Measurements from ENCODE around the gene TCEA3.

TCEA3 gene

DNA sequence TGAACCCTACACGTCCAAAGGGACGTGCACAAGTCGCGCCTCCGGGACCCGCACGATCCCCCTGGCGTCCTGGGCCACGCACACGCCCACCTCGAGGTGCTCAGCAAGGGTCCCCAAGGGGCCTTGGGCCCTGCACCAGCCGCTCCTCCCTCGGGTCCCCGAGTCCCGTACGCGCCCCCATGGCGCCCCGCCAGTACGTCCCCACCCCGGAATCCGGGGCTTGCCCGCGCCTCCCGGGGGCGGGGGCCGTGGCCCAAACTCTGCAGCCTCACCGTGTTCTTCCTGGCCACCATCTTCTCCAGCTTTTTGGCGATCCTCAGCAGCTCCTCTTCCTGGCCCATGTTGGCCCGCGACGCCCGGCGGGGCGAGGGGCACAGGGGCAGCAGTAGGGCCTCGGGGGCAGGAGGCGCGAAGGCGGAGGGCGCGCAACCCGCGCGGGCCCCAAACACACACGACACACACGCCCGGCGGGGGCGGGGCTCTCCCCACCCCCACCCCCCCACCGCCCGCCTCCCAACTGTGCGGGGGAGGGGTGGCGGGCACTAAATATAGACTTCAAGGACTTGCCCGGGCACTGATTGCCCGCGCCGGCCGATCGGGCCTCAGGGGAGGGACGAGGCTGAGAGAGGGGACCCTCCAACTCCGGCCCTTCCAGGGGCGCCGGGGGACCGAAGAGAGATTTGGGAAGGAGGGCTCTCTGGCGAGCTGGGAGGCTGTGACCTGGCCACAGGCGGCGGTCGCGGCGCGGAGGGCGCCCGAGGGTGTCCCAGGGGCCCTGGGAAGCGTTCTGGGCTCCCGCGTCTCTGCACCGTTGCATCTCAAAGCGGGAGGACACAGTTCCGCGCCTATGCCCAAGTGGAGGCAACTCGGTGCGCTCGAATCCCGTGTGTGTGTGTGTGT lies at the start of gene TCEA3:
Gene TCEA3, minus strand, starts transcription at position 456 of the 900 bp plus-strand sequence. Its CDS starts 115 bp downstream, at position 341.
- in situ Hi-C loops (cut with HindIII; ENCODE audit: low pct_unique_long_range_greater_than_20kb, low sequenced_read_pairs), result no loop called here
- no peak for TF ChIP-seq JUND (IDR thresholded peaks at IDR 0.05; ENCODE audit: low read depth)
- DNase-seq (ENCODE audit: low read depth in 1 of 2, low spot score in 1 of 2), result peak; percentile 39 to 62

DNA sequence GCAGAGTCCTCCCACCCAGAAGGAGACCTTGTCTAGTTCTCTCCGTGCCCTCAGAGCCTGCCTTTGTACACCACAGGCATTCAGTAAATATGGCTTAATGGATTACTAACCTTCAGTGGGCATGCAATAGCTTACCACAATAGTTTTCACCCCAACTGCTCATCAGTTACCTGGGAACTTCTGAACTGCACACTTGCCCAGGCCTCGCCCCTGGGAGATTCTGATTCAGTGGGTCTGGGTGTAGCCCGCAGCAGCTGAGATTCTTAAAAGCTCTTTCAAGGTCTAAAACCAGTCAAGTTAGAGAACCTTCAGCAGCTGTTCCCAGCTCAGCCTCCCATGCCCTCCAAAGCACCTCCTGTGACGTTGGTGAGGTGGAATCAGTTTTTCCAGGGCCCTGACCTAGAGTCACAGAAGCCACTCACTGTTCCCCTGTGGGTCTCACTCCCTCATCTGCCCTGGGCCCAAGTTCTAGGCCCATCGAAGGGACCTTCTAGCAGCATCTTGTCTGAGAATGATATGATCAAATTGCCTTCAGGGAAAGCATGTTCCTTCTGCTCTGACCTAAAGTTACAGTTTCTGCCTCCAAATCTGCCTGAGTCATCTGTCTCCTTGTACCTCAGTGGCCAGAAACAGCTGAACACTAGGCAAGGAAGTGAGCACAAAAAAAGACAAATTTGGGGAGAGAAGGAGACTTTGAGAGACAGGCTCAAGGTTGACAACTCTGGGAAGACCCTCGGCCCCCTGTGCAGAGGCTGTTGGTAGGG lies 48.7 kb upstream of the TCEA3 start:
- in situ Hi-C loops (cut with HindIII; ENCODE audit: low pct_unique_long_range_greater_than_20kb, low sequenced_read_pairs), result no loop called here
- peak in 1 of 2 experiments; percentile 63 for DNase-seq (ENCODE audit: low read depth in 1 of 2, low spot score in 1 of 2)
- TF ChIP-seq JUND (IDR thresholded peaks at IDR 0.05; ENCODE audit: low read depth), result no peak

DNA sequence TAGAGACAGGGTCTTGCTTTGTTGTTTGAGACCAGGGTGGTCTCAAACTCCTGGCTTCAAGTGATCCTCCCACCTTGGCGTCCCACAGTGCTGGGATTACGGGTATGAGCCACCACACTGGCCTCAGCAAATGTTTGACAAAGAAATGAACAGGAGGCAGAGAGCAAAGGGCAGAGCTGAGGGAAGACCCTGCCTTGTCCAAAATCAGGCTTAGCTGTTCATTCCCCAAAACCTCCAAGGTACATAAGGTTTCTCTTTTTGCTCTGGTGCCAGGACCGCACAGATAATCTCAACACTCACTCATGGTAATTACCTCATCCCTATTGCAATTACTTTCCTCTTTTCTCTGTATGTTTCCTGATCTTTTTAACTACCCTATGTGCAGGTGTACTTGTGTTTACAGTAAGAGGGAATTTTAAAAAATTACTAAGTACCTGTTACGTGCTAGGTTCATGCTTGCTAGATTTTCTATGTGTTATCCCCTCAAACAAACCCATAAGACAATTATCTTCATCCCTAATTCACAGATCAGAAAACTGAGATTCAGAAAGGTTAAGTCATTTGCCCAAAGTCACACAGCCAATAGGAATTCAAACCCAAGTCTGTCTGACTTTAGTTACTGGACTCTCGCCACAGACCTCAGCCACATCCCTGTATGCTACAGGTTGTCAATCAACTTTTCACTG lies 47.9 kb upstream of the TCEA3 start:
- in situ Hi-C loops (cut with HindIII; ENCODE audit: low pct_unique_long_range_greater_than_20kb, low sequenced_read_pairs), result no loop called here
- no peak for TF ChIP-seq JUND (IDR thresholded peaks at IDR 0.05; ENCODE audit: low read depth)

DNA sequence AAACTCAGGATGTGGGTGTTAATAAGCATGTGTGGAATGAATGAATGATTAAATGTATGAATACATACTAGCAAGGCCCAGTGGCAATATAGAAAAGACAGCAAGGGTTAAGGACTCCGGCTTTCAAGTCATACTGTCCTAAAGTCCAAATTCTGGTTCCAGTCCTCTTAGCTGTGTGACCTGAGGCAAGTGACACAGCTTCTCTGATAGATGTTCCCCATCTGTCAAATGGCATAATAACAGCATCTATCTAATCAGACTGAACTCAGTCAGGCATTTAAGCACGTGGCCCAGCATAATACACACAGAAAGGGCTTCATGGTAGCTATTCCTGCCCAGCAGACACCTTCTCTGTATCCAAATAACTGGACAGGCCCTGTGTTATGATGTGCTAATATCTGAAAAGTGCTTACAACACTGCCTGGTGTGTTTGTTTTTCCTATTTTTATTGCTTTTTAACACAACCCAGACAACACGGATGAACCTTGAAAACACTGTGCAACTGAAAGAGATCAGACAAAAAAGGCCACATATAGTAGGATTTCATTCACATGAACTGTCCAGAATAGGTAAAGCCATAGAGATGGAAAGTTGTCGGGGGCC lies 47.0 kb upstream of the TCEA3 start:
- no peak for TF ChIP-seq JUND (IDR thresholded peaks at IDR 0.05; ENCODE audit: low read depth)
- no peak for DNase-seq (ENCODE audit: low read depth in 1 of 2, low spot score in 1 of 2)
- in situ Hi-C loops (cut with HindIII; ENCODE audit: low pct_unique_long_range_greater_than_20kb, low sequenced_read_pairs), result no loop called here

More for the DNA sequence above, 47.9 kb upstream of the TCEA3 start:
- no peak for DNase-seq (ENCODE audit: low read depth in 1 of 2, low spot score in 1 of 2)

DNA sequence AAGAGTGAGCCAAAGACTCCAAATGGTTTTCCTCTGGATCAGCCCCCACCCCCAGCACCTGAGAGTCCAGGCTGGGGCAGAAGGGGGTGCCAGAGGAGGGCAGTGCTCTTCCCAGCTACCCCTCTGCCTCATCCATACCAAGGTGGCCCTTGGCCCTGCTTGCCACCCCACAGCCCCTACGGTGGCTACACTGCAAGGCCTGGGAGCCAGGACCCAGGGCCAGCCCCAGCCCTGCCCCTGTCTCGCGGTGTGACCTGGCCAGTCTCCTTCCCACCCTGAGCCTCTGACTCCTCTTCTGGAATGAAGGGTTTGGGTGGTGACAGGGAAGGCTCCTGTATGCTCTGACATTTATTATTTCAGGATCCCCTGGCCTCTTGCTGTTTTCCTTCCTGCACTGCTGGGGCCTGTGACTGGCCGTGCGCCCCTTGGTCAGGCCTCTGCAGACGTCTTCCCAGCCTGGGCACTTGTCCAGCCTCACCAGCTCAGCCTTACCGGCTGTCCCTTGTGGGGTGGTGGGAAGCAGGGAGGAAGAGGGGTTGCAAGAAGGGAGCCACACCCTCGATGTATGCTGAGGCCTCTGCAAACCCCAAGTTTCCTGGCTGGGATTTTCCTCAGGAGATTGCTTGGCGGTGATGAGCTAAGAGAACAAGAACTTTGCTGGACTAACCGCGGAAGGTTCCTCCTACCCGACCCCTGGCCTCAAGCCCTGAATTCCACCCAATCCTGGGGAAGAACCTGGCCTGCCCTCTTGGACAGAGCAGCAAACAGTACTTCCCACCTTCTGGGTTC lies 45.9 kb upstream of the TCEA3 start:
- in situ Hi-C loops (cut with HindIII; ENCODE audit: low pct_unique_long_range_greater_than_20kb, low sequenced_read_pairs), result no loop called here
- peak in 1 of 2 experiments; percentile 37 for DNase-seq (ENCODE audit: low read depth in 1 of 2, low spot score in 1 of 2)
- no peak for TF ChIP-seq JUND (IDR thresholded peaks at IDR 0.05; ENCODE audit: low read depth)

DNA sequence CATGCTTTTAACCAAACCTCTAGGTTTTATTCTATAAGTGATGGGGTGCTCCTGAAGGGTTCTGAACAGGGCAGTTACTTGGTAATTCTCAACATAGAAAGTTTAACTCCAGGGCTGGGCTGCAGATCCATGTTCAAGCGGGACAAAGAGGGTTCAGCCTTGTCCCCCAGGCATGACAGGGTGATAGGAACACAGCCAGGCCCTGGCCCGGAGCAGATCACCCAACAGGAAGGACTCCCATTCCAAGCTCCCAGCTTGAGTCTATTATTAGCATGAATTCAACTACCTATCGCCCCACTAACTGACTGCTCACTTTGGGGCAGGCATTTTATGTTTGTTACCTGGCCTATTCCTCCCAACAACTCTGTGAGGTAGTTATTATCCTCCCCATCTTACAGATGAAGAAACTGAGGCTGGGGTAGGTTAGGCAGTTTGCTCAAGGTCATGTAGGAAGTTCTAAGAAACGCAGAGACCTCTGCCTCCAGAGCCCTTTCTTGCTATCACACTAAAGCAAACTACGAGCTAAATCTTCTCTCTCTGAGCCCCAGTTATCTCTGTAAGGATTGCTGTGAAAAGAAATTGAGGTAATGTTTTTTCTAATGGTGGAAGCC lies 44.9 kb upstream of the TCEA3 start:
- no peak for DNase-seq (ENCODE audit: low read depth in 1 of 2, low spot score in 1 of 2)
- in situ Hi-C loops (cut with HindIII; ENCODE audit: low pct_unique_long_range_greater_than_20kb, low sequenced_read_pairs), result no loop called here
- no peak for TF ChIP-seq JUND (IDR thresholded peaks at IDR 0.05; ENCODE audit: low read depth)

DNA sequence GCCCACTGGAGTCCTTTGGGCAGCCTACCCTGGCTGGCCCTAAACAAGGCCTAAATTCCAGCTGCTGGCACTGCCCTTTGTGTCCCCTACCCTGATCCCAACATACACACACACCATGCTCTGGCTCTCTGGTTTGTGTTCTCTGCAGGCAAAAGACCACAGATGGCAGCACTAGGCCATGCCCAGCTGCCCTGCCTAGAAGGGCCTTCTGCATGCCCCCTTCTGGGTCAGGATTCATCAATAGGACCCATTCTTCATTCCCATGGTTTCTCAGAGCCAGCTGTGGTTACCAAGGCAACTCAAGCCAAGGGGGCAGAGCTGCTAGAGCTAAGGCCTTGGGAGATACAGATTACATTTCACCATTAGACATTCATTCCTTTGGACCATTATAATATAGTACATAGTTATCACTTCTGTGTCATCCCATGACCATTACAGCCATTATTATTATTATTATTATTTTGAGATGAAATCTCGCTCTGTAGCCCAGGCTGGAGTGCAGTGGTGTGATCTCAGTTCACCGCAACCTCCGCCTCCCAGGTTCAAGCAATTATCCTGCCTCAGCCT lies 42.0 kb upstream of the TCEA3 start:
- TF ChIP-seq JUND (IDR thresholded peaks at IDR 0.05; ENCODE audit: low read depth), result no peak
- no peak for DNase-seq (ENCODE audit: low read depth in 1 of 2, low spot score in 1 of 2)

DNA sequence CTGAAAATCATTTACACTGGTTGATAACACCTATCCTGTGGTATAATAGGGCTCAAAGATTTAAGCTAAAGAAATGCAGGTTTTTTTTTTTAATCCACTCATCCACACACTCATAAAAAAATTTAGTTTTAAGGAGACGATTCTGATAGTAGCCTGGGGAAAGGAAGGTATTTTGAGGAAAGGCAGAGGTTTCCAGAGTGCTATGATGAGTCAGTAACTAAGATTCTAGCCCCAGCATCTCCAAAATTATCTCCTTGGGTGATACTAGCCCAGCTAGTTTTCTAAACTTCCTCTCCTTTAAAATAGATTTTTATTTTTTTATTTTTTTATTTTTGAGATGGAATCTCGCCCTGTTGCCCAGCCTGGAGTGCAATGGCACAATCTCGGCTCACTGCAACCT lies 38.7 kb upstream of the TCEA3 start:
- no peak for DNase-seq (ENCODE audit: low read depth in 1 of 2, low spot score in 1 of 2)
- no peak for TF ChIP-seq JUND (IDR thresholded peaks at IDR 0.05; ENCODE audit: low read depth)
- in situ Hi-C loops (cut with HindIII; ENCODE audit: low pct_unique_long_range_greater_than_20kb, low sequenced_read_pairs), result no loop called here

More for the DNA sequence above, 42.0 kb upstream of the TCEA3 start:
- in situ Hi-C loops (cut with HindIII; ENCODE audit: low pct_unique_long_range_greater_than_20kb, low sequenced_read_pairs), result no loop called here

DNA sequence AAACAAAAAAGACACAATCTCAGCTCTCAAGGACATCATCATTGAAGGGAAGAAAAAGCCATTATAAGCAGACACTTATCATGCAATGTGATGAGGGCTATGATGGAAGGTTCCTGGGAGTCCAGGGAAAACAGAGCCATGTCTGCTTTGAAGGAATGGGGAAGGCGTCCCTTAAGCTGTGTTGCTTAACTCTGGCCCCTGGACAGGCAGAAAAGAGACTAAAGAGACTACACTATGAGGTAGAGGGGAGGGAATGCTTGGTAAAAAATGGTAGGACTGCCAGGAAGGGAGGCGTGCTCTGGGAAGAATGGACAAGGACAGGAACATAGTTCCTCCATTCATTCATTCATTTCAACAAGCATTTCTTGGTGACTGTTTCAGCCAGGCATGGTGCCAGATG lies 38.2 kb upstream of the TCEA3 start:
- no peak for TF ChIP-seq JUND (IDR thresholded peaks at IDR 0.05; ENCODE audit: low read depth)
- in situ Hi-C loops (cut with HindIII; ENCODE audit: low pct_unique_long_range_greater_than_20kb, low sequenced_read_pairs), result no loop called here
- no peak for DNase-seq (ENCODE audit: low read depth in 1 of 2, low spot score in 1 of 2)

DNA sequence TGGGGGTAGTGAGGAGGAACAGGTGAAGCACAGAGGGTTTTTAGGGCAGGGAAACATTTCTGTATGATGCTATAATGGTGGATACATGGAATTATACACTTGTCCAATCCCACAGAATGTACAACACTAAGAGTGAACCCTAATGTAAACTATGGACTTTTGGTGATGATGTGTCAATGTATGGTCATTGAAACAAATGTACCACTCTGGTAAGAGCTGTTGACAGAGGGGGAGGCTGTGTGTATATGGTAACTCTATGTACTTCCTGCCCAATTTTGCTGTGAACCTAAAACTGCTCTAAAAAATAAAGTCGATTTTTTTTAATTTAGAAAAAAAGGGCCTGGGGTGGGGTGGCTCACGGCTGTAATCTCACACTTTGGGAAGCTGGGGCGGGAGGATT lies 36.5 kb upstream of the TCEA3 start:
- TF ChIP-seq JUND (IDR thresholded peaks at IDR 0.05; ENCODE audit: low read depth), result no peak
- no peak for DNase-seq (ENCODE audit: low read depth in 1 of 2, low spot score in 1 of 2)

DNA sequence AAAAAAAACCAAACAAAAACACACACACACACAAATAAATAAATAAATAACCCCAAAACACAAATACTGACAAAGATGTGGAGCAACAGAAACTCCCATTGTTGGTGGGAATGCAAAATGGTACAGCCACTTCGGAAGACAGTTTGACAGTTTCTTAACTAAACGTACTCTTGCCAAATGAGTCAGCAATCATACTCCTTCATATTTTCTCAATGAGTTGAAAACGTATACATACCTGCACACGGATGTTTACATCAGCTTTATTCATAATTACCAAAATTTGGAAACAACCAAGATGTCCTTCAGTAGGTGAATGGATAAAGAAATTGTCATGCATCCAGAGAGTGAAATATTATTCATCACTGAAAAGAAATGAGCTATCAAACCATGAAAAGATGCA lies 36.0 kb upstream of the TCEA3 start:
- in situ Hi-C loops (cut with HindIII; ENCODE audit: low pct_unique_long_range_greater_than_20kb, low sequenced_read_pairs), result no loop called here
- no peak for TF ChIP-seq JUND (IDR thresholded peaks at IDR 0.05; ENCODE audit: low read depth)
- no peak for DNase-seq (ENCODE audit: low read depth in 1 of 2, low spot score in 1 of 2)

More for the DNA sequence above, 36.5 kb upstream of the TCEA3 start:
- in situ Hi-C loops (cut with HindIII; ENCODE audit: low pct_unique_long_range_greater_than_20kb, low sequenced_read_pairs), result no loop called here

Data from T47D (cell line).